Measurements from ENCODE around the gene CYP4B1.
"Not testable (repeated sequence)": the region's sequence is repeated elsewhere in the genome, so short reads cannot be mapped to it uniquely, and the experiment has no call there.

The CYP4B1 gene

DNA sequence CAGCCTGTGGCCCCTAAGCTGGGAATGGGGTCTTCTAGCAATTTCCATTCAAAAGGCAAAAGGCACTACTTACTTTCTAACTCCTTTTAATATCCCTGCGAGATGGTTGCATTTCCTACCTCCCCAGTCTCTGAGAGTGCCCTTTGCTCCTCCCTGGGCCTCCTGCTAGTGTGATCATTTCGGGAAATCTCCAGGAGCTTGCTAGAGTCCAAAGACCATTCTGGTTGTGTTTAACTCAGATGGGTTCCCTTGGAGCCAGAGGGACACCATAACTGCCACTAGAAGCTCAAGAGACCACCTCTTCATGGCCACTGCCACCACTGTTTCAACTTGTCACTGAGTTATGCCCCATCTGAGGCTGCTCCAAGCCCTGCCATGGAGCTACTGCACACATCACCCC is 34.4 kb upstream of the CYP4B1 start:
- Histone ChIP-seq H3K4me1 (ENCODE audit: control insufficient read depth, insufficient read depth, low read length) (no peaks in the 10 kb centered on the region), H3K36me3 (ENCODE audit: control insufficient read depth, insufficient read depth, low read length) (no peaks in the 10 kb centered on the region), H3K27me3 (ENCODE audit: control insufficient read depth, insufficient read depth, low read length) (no peaks in the 10 kb centered on the region), H3K4me3 (ENCODE audit: low read length) (no peak overlapping the region), H3K27ac (ENCODE audit: low read length) (no peak overlapping the region), H3K9me3 (ENCODE audit: control insufficient read depth, insufficient read depth, low read length) (no peaks in the 10 kb centered on the region; the same call in 1 of the 2 replicates)
- WGBS (ENCODE audit: insufficient coverage, insufficient read length): no CpG with 5 or more reads among the region's 2 CpGs
- DNase-seq (ENCODE audit: low read depth, low spot score): no peak

- no peaks in the 10 kb centered on the region for H3K36me3 ChIP-seq (ENCODE audit: control insufficient read depth, insufficient read depth, low read length)
- H3K27ac ChIP-seq (ENCODE audit: low read length): no peak overlapping the region
- no peak overlapping the region for H3K4me3 ChIP-seq (ENCODE audit: low read length)
- DNase-seq (ENCODE audit: low read depth, low spot score): no peak
- H3K4me1 ChIP-seq (ENCODE audit: control insufficient read depth, insufficient read depth, low read length): no peaks in the 10 kb centered on the region
- no CpG with 5 or more reads among the region's 4 CpGs for WGBS (ENCODE audit: insufficient coverage, insufficient read length)
- H3K27me3 ChIP-seq (ENCODE audit: control insufficient read depth, insufficient read depth, low read length): no peaks in the 10 kb centered on the region
- peaks cover 1% of the 10 kb centered on the region; the same call in 1 of the 2 replicates for H3K9me3 ChIP-seq (ENCODE audit: control insufficient read depth, insufficient read depth, low read length)
Measured at GRCh38 chr1:46767649-46768282, 31.1 kb upstream of the CYP4B1 start.

DNA sequence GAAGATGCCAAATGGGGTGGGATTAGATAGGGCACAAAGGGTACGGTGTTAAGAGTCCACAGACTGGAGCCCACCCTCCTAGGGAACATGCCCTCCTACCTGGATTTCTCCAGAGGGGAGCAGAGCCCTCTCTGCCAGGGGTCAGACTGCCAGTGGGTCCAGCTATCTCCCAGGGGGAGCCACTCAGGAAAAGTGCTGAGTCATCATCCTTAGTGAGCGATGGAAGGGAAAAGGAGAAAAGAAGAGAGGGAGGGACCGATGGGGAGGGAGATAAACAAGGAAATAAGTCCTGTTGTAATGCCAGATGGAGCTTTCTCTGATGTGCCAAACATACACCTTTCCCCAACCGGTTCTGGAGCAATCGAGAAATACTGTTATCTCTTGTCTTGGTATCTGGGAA is 30.4 kb upstream of the CYP4B1 start:
- H3K36me3 ChIP-seq (ENCODE audit: control insufficient read depth, insufficient read depth, low read length): no peaks in the 10 kb centered on the region
- no peaks in the 10 kb centered on the region for H3K4me1 ChIP-seq (ENCODE audit: control insufficient read depth, insufficient read depth, low read length)
- no peak for DNase-seq (ENCODE audit: low read depth, low spot score)
- no peaks in the 10 kb centered on the region for H3K27me3 ChIP-seq (ENCODE audit: control insufficient read depth, insufficient read depth, low read length)
- no peak overlapping the region for H3K27ac ChIP-seq (ENCODE audit: low read length)
- no peak overlapping the region for H3K4me3 ChIP-seq (ENCODE audit: low read length)
- H3K9me3 ChIP-seq (ENCODE audit: control insufficient read depth, insufficient read depth, low read length): peaks cover 1% of the 10 kb centered on the region; the same call in 1 of the 2 replicates
- no CpG with 5 or more reads among the region's 5 CpGs for WGBS (ENCODE audit: insufficient coverage, insufficient read length)

GRCh38 chr1:46769028-46769740 is 29.7 kb upstream of the CYP4B1 start:
- H3K4me3 ChIP-seq (ENCODE audit: low read length): no peak overlapping the region
- peaks cover 1% of the 10 kb centered on the region; the same call in 1 of the 2 replicates for H3K9me3 ChIP-seq (ENCODE audit: control insufficient read depth, insufficient read depth, low read length)
- no peaks in the 10 kb centered on the region for H3K4me1 ChIP-seq (ENCODE audit: control insufficient read depth, insufficient read depth, low read length)
- no peak for DNase-seq (ENCODE audit: low read depth, low spot score)
- H3K36me3 ChIP-seq (ENCODE audit: control insufficient read depth, insufficient read depth, low read length): no peaks in the 10 kb centered on the region
- H3K27me3 ChIP-seq (ENCODE audit: control insufficient read depth, insufficient read depth, low read length): no peaks in the 10 kb centered on the region
- H3K27ac ChIP-seq (ENCODE audit: low read length): no peak overlapping the region

GRCh38 chr1:46770541-46770940 is 28.3 kb upstream of the CYP4B1 start:
- no CpG with 5 or more reads among the region's 3 CpGs for WGBS (ENCODE audit: insufficient coverage, insufficient read length)
- no peak for DNase-seq (ENCODE audit: low read depth, low spot score)
- Histone ChIP-seq H3K4me1 (ENCODE audit: control insufficient read depth, insufficient read depth, low read length) (no peaks in the 10 kb centered on the region), H3K27ac (ENCODE audit: low read length) (no peak overlapping the region), H3K9me3 (ENCODE audit: control insufficient read depth, insufficient read depth, low read length) (peaks cover 1% of the 10 kb centered on the region; the same call in 1 of the 2 replicates), H3K27me3 (ENCODE audit: control insufficient read depth, insufficient read depth, low read length) (no peaks in the 10 kb centered on the region), H3K4me3 (ENCODE audit: low read length) (no peak overlapping the region), H3K36me3 (ENCODE audit: control insufficient read depth, insufficient read depth, low read length) (no peaks in the 10 kb centered on the region)

DNA sequence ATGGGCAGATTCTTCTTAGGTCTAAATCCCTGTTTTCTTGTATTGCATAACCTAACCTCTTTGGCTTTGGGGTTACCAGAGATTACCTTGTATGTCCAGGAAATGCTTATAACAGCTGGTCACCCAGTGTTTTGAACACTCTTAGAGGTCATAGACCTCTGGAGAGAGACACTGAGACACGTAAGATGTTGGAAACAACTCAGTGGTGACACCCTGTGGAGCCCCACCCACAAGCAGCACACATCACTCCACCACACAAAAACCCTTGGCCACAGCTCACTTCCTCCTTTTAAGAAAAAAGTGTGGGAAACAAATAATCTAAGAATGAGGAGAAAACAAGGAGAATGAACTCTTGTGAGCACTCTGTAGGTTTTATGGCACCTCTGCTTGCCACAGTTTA is 26.3 kb upstream of the CYP4B1 start:
- DNase-seq (ENCODE audit: low read depth, low spot score): no peak
- H3K27ac ChIP-seq (ENCODE audit: low read length): no peak overlapping the region
- H3K36me3 ChIP-seq (ENCODE audit: control insufficient read depth, insufficient read depth, low read length): no peaks in the 10 kb centered on the region
- H3K27me3 ChIP-seq (ENCODE audit: control insufficient read depth, insufficient read depth, low read length): no peaks in the 10 kb centered on the region
- no CpG with 5 or more reads among the region's 1 CpG for WGBS (ENCODE audit: insufficient coverage, insufficient read length)
- H3K9me3 ChIP-seq (ENCODE audit: control insufficient read depth, insufficient read depth, low read length): peaks cover 1% of the 10 kb centered on the region; the same call in 1 of the 2 replicates
- H3K4me3 ChIP-seq (ENCODE audit: low read length): no peak overlapping the region
- H3K4me1 ChIP-seq (ENCODE audit: control insufficient read depth, insufficient read depth, low read length): no peaks in the 10 kb centered on the region

DNA sequence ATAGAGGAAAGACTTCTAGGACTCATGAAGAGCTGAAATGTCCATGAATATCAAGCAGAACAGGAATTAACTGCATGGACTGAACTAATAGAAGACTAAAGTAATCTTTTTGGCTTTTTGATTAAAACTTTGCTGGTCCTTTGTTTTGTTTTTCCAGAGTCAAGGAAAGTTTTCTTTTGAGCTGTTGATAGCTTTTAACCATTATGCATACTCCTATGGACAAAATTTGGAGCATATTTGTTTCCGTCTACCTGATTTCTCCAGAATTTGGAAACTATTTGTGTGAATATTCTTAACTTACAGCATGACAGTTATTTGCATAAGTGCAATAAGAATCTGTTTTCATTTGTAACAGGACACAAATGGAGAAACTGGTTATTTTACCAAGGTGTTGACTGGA is 24.5 kb upstream of the CYP4B1 start:
- WGBS (ENCODE audit: insufficient coverage, insufficient read length): no CpG with 5 or more reads among the region's 1 CpG

GRCh38 chr1:46778456-46778855 is 20.4 kb upstream of the CYP4B1 start:
- H3K36me3 ChIP-seq (ENCODE audit: control insufficient read depth, insufficient read depth, low read length); H3K4me1 ChIP-seq (ENCODE audit: control insufficient read depth, insufficient read depth, low read length); DNase-seq (ENCODE audit: low read depth, low spot score); H3K4me3 ChIP-seq (ENCODE audit: low read length); H3K9me3 ChIP-seq (ENCODE audit: control insufficient read depth, insufficient read depth, low read length); H3K27me3 ChIP-seq (ENCODE audit: control insufficient read depth, insufficient read depth, low read length); H3K27ac ChIP-seq (ENCODE audit: low read length): not testable (repeated sequence)
- WGBS (ENCODE audit: insufficient coverage, insufficient read length): no CpG with 5 or more reads among the region's 18 CpGs

More for the DNA sequence above, 24.5 kb upstream of the CYP4B1 start:
- H3K27ac ChIP-seq (ENCODE audit: low read length): no peak overlapping the region
- DNase-seq (ENCODE audit: low read depth, low spot score): no peak
- H3K4me3 ChIP-seq (ENCODE audit: low read length): no peak overlapping the region
- no peaks in the 10 kb centered on the region for H3K4me1 ChIP-seq (ENCODE audit: control insufficient read depth, insufficient read depth, low read length)
- H3K27me3 ChIP-seq (ENCODE audit: control insufficient read depth, insufficient read depth, low read length): no peaks in the 10 kb centered on the region
- no peaks in the 10 kb centered on the region for H3K36me3 ChIP-seq (ENCODE audit: control insufficient read depth, insufficient read depth, low read length)
- peaks cover 1% of the 10 kb centered on the region; the same call in 1 of the 2 replicates for H3K9me3 ChIP-seq (ENCODE audit: control insufficient read depth, insufficient read depth, low read length)

GRCh38 chr1:46784666-46785065 is 14.2 kb upstream of the CYP4B1 start:
- Histone ChIP-seq H3K9me3 (ENCODE audit: control insufficient read depth, insufficient read depth, low read length) (peaks cover 3% of the 10 kb centered on the region), H3K36me3 (ENCODE audit: control insufficient read depth, insufficient read depth, low read length) (no peaks in the 10 kb centered on the region), H3K4me1 (ENCODE audit: control insufficient read depth, insufficient read depth, low read length) (no peaks in the 10 kb centered on the region), H3K27me3 (ENCODE audit: control insufficient read depth, insufficient read depth, low read length) (no peaks in the 10 kb centered on the region), H3K4me3 (ENCODE audit: low read length) (no peak overlapping the region), H3K27ac (ENCODE audit: low read length) (no peak overlapping the region)
- no CpG with 5 or more reads among the region's 1 CpG for WGBS (ENCODE audit: insufficient coverage, insufficient read length)
- DNase-seq (ENCODE audit: low read depth, low spot score): peak; percentile 9

DNA sequence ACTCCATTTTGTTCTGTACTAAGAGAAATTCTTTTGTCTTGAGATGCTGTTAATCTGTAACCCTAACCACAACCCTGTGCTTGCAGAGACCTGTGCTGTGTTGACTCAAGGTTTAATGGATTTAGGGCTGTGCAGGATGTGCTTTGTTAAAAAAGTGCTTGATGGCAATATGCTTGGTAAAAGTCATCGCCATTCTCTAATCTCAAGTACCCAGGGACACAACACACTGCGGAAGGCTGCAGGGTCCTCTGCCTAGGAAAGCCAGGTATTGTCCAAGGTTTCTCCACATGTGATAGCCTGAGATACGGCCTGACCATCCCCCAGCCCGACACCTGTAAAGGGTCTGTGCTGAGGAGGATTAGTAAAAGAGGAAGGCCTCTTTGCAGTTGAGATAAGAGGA is 10.2 kb upstream of the CYP4B1 start:
- H3K4me1 ChIP-seq (ENCODE audit: control insufficient read depth, insufficient read depth, low read length); H3K27ac ChIP-seq (ENCODE audit: low read length); DNase-seq (ENCODE audit: low read depth, low spot score); H3K27me3 ChIP-seq (ENCODE audit: control insufficient read depth, insufficient read depth, low read length); H3K36me3 ChIP-seq (ENCODE audit: control insufficient read depth, insufficient read depth, low read length); H3K4me3 ChIP-seq (ENCODE audit: low read length); H3K9me3 ChIP-seq (ENCODE audit: control insufficient read depth, insufficient read depth, low read length): not testable (repeated sequence)
- no CpG with 5 or more reads among the region's 4 CpGs for WGBS (ENCODE audit: insufficient coverage, insufficient read length)

All from iPS DF 6.9 (cell line).